Mesothelial cell of epicardium (in vitro differentiated cells): ENCODE measurements around the gene TRIM7. TPM values are rescaled to one million over a fixed set of nuclear protein-coding genes. Genes with fewer than 3 reads are reported as not detected.

Experiments used
- DNase-seq, 2 experiments: peaks; one replicate each; pipeline ENCODE4 v3.0.0; 2021; ENCODE audit warnings: low spot score in 2 of 2; ENCODE audit not compliant: unreplicated experiment in 2 of 2
- H3K27ac Mint-ChIP-seq: 2 replicates; pipeline ENCODE4 v1.8.0; 2021; ENCODE audit warnings: mixed read lengths
- H3K27me3 Mint-ChIP-seq: 2 replicates; pipeline ENCODE4 v1.8.0; 2021; ENCODE audit warnings: low read depth, mixed read lengths
- H3K36me3 Mint-ChIP-seq: 2 replicates; pipeline ENCODE4 v1.8.0; 2021; ENCODE audit warnings: mixed read lengths
- H3K4me1 Mint-ChIP-seq: 2 replicates; pipeline ENCODE4 v1.8.0; 2021; ENCODE audit warnings: mixed read lengths
- H3K4me3 Mint-ChIP-seq: 2 replicates; pipeline ENCODE4 v1.8.0; 2021; ENCODE audit warnings: mild to moderate bottlenecking, moderate library complexity, mixed read lengths
- H3K9me3 Mint-ChIP-seq: 2 replicates; pipeline ENCODE4 v1.8.0; 2021; ENCODE audit warnings: mixed read lengths
- CTCF ChIP-seq: fragments of 200-600 bp; sonication (generic); IDR thresholded peaks from one replicate; pipeline ENCODE4 v1.5.0; 2021; ENCODE audit warnings: antibody characterized with exemption; ENCODE audit not compliant: unreplicated experiment
- total RNA-seq: library from RNA; stranded (reverse); gene quantifications from 3 replicates; pipeline ENCODE4 v1.2.1, GENCODE V29; 2021

Gene TRIM7
- total RNA-seq, 1 donor from 2014 or later, result 0.72 TPM

DNA sequence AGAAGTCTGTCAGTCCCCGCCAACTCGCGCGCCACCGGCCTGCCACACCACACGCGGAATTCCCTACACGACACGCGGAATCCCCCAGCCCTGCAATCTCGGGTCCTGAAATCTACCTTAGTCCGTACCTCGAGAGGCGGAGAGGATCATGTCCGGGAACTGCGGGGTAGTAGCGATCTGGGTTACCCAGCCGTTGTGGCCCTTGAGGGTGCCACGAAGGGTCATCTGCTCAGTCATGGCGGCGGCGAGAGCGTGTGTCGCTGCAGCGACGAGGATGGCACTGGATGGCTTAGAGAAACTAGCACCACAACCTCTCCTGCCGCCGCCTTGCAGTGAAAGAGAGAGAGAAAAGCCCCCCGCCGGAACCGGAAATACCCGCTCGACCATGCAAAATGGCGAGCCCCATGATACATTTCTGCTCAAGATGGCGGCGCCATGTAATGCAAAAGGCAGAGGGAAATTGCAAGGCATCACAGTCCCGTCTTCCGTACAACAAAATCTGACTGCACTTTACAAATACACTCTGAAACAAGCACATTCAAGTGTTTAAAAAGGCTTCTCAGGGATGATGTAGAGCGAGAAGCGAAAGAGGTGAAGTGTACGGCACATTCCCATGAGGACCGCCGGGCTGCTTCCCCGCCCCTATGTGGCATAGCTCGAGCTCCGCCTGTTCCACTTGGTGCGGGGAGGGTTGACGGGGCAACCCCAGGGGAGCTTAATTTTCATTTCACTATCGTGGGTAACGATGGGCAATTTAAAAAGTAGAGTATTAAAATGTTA is 38.8 kb upstream of the TRIM7 start, which contains the start of gene RACK1:
TSS of gene RACK1 (minus strand) at position 343 of the 780 bp plus-strand sequence. CDS start at position 237, 106 bp downstream.
- no peak for TF ChIP-seq CTCF
- Mint-ChIP-seq H3K4me3 (peak within 1 kb of the TSS; percentile 99), H3K9me3 (no peaks in the 10 kb centered on the region), H3K27ac (peak within 1 kb of the TSS; percentile 100), H3K27me3 (no peaks in the 10 kb centered on the region), H3K4me1 (peaks cover 46% of the 10 kb centered on the region), H3K36me3 (peaks cover 20% of the 10 kb centered on the region)
- DNase-seq, result peak; percentile 83 to 89

DNA sequence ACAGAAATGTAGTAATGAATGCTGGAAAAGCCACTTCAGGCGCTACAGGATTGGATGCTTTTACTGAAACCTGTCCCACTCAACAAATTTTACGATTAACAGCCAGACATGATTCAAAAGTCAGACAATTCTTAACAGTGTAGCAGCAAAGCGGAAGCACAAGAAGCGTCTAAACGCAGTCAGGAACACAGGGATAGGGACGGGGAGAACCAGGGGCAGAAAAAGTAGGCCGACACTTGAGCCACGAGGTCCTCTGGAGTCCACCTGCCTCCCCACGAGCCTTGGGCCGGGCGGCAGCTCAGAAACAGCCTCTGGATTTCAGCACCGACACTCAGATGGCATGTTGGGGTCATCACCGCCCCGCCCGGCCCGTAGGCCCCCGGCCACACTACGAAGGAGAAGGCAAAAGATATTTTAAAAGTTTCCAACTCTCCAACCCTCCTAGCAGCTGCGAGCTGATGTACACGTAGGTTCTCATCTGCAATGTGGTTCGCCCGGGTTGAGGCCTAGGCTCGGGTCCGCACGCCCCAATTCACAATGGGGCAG is 38.1 kb upstream of the TRIM7 start:
- H3K4me1 Mint-ChIP-seq, result peaks cover 40% of the 10 kb centered on the region
- DNase-seq, result peak in 1 of 2 experiments; percentile 61
- peak overlapping the region; percentile 99 for H3K4me3 Mint-ChIP-seq
- peak overlapping the region; percentile 100 for H3K27ac Mint-ChIP-seq
- H3K36me3 Mint-ChIP-seq, result peaks cover 24% of the 10 kb centered on the region
- no peak for TF ChIP-seq CTCF
- no peaks in the 10 kb centered on the region for H3K27me3 Mint-ChIP-seq
- H3K9me3 Mint-ChIP-seq, result no peaks in the 10 kb centered on the region

DNA sequence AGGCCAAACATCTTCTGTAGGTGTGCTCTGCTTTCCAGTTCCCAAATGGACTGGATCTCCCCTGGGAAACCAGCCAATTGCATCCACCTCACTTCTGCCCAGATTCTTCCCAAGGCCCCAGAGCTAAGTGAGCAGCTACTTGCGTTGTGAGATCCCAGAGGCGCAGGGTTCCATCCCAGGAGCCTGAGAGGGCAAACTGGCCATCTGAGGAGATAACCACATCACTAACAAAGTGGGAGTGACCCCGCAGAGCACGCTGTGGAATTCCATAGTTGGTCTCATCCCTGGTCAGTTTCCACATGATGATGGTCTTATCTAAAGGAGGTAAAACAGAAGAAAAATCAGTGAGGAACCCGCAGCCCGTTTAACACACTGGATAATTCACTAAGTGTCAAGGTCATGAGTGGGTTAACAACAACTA is 37.0 kb upstream of the TRIM7 start:
- Mint-ChIP-seq H3K36me3 (peaks cover 31% of the 10 kb centered on the region), H3K27me3 (no peaks in the 10 kb centered on the region), H3K9me3 (no peaks in the 10 kb centered on the region), H3K4me3 (peak overlapping the region; percentile 99), H3K27ac (peak overlapping the region; percentile 100), H3K4me1 (peaks cover 34% of the 10 kb centered on the region)
- TF ChIP-seq CTCF, result no peak
- no peak for DNase-seq

DNA sequence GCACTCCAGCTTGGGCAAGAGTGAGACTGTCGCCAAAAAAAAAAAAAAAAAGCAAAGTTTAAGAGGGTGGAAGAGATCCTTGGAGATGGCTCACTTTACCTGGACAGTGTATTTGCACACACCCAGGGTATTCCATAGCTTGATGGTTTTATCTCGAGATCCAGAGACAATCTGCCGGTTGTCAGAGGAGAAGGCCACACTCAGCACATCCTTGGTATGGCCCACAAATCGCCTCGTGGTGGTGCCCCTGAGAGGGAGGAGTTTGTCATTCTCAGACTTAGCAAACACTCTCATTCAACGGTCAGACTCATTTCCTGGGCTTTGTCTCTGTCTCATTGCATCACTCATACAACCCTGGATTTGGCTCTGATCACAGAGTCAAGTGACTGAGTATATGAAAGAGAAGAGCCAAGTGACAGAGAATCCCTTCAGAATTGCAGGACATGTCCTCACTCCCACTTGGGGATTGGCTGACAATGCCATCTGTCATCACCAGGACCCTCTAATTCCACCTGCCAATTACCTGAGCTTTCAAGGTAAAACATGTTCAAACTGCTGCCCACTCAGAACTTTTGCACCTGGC is 36.5 kb upstream of the TRIM7 start:
- Mint-ChIP-seq H3K36me3 (peaks cover 37% of the 10 kb centered on the region), H3K4me1 (peaks cover 34% of the 10 kb centered on the region), H3K27ac (peak overlapping the region; percentile 100), H3K27me3 (no peaks in the 10 kb centered on the region), H3K9me3 (no peaks in the 10 kb centered on the region), H3K4me3 (peak overlapping the region; percentile 99)
- no peak for DNase-seq
- TF ChIP-seq CTCF, result no peak

DNA sequence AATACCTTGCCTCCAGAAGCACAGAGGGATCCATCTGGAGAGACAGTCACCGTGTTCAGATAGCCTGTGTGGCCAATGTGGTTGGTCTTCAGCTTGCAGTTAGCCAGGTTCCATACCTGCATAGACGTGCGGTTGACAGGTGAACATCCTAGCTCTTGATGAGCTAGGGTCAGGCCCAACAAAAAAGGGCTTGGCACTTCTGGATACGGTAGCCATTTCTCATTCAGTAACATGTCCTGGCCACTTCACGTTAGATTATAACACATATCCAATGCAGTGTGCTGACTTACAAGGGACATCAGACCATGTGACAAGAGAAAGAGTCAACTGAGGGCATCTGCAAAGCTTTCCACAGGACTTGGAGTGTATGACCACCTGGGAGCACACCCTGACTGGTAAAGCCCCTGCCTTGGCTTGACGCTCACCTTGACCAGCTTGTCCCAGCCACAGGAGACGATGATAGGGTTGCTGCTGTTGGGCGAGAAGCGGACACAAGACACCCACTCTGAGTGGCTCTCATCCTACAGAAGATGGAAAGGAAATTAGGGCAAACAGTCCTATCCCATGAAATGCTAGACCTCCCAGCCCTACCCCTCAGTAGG is 34.2 kb upstream of the TRIM7 start:
- Mint-ChIP-seq H3K27me3 (no peaks in the 10 kb centered on the region), H3K9me3 (no peaks in the 10 kb centered on the region), H3K4me1 (peaks cover 17% of the 10 kb centered on the region), H3K4me3 (no peak overlapping the region), H3K27ac (peak overlapping the region; percentile 52), H3K36me3 (peaks cover 41% of the 10 kb centered on the region)
- no peak for TF ChIP-seq CTCF
- no peak for DNase-seq
